ENCODE measurements around the gene SORCS1. TPM values are rescaled to one million over a fixed set of nuclear protein-coding genes. Genes with fewer than 3 reads are reported as not detected.

SORCS1 gene
- total and polyA plus RNA-seq, 2 of the 8 experiments (the other 6 are each of a cell fraction or from before 2014, with no cell fraction given) = 4.1 to 4.6 TPM

DNA sequence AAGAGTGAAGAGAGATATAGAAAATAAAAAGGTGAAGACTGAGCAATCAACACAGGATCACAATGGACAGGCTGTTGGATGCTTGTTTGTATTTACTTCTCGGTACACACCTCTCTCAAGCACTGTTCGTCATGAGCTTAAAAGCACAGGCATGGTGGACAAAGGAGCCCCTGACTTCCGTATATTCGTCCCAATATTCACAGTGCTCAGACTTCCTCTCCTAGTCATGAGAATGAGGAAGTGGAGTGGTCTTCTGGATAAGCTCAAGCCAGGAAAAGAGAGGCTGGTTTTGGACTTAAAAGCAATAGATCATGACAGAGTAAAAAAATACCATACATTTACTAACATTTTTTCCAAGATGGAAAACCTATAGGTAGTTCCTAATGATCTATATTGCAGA lies 172.5 kb downstream of the SORCS1 start:
- FAIRE-seq (no peak), DNase-seq (ENCODE audit: low read depth in 1 of 2, low spot score in 2 of 2) (no peak)
- no peak overlapping the region for H3K4me2 ChIP-seq (ENCODE audit: insufficient read depth in 1 of 2, low read depth in 2 of 2, low read length in 2 of 2)
- H3K18ac ChIP-seq (ENCODE audit: extremely low read depth, low read length) = no peak overlapping the region
- H2BK120ac ChIP-seq (replicated peaks; ENCODE audit: low read depth, low read length) = no peak overlapping the region
- no peak overlapping the region for H2BK12ac ChIP-seq (ENCODE audit: low read depth, low read length)
- ChIA-PET CTCF (ENCODE audit: partially characterized antibody) (interaction anchor here (1.5 to 1.6 kb wide), 2 partner anchors 9 to 12 kb away, joined by 3 to 4 read pairs; no protein-coding TSS in a partner anchor), POLR2A (ENCODE audit: partially characterized antibody) (no interaction called here)
- H2AFZ ChIP-seq (ENCODE audit: low read length) = no peak overlapping the region
- H3K4me3 ChIP-seq (ENCODE audit: extremely low read depth in 1 of 4, insufficient read depth in 2 of 4, low read depth in 3 of 4, low read length in 4 of 4) = no peak overlapping the region
- no peaks in the 10 kb centered on the region for H3K79me1 ChIP-seq (ENCODE audit: low read depth, low read length)
- H2BK20ac ChIP-seq (ENCODE audit: low read length) = peak overlapping the region; percentile 43; the same call in 1 of the 2 replicates
- H3K23me2 ChIP-seq (ENCODE audit: low read depth, low read length) = no peaks in the 10 kb centered on the region
- no peak overlapping the region for H2AK5ac ChIP-seq (ENCODE audit: low read depth, low read length)
- H3K27ac ChIP-seq (ENCODE audit: low read depth, low read length) = no peak overlapping the region
- H4K8ac ChIP-seq (ENCODE audit: extremely low read depth, insufficient read depth, low read length) = no peak overlapping the region
- no peaks in the 10 kb centered on the region for H3K36me3 ChIP-seq (ENCODE audit: control insufficient read depth in 2 of 4, insufficient read depth in 4 of 4, low read length in 3 of 4)
- H4K91ac ChIP-seq (replicated peaks; ENCODE audit: insufficient read length, low read length) = no peak overlapping the region
- H4K20me1 ChIP-seq (replicated peaks in 1 of 2; ENCODE audit: control insufficient read depth in 1 of 2, insufficient read depth in 2 of 2, low read length in 2 of 2) = no peaks in the 10 kb centered on the region
- H3K9me3 ChIP-seq (ENCODE audit: insufficient read depth in 2 of 2, low read depth in 1 of 2, low read length in 1 of 2) = no peaks in the 10 kb centered on the region
- H4K5ac ChIP-seq (ENCODE audit: insufficient read length, low read depth, low read length) = no peak overlapping the region
- no peak overlapping the region for H2BK15ac ChIP-seq (ENCODE audit: low read length)
- H3K23ac ChIP-seq (ENCODE audit: insufficient read length) = no peak overlapping the region
- 95% methylated on average over 4 of the region's 4 CpGs; no CpG with 5 or more reads in 1 of the 2 experiments for WGBS, 2 experiments (ENCODE audit: extremely low coverage in 1 of 2, insufficient coverage in 1 of 2, insufficient read length in 1 of 2, insufficient replicate concordance in 2 of 2, low coverage in 1 of 2, low lambda C conversion rate in 2 of 2, missing lambda C conversion rate in 1 of 2)
- H3K14ac ChIP-seq (ENCODE audit: insufficient read length) = no peak overlapping the region
- no peak overlapping the region for H3K4ac ChIP-seq (replicated peaks; ENCODE audit: insufficient read length, low read depth, low read length)
- H3K4me1 ChIP-seq (replicated peaks in 1 of 4; ENCODE audit: control insufficient read depth in 3 of 4, insufficient read depth in 4 of 4, low read length in 3 of 4) = no peaks in the 10 kb centered on the region
- H3K9ac ChIP-seq (replicated peaks in 1 of 4; ENCODE audit: extremely low read depth in 1 of 4, low read depth in 3 of 4, low read length in 3 of 4) = no peak overlapping the region
- H3K56ac ChIP-seq (replicated peaks; ENCODE audit: insufficient read length, low read depth, low read length) = no peak overlapping the region
- H2BK5ac ChIP-seq (ENCODE audit: low read depth, low read length) = no peak overlapping the region
- H3K27me3 ChIP-seq (replicated peaks in 1 of 4; ENCODE audit: control insufficient read depth in 3 of 4, extremely low read depth in 1 of 4, insufficient read depth in 3 of 4, low read length in 3 of 4) = peaks cover 0 to 1% (median 0%) of the 10 kb centered on the region in 4 experiments; a peak in 1 of 7 replicates
- H3K79me2 ChIP-seq (ENCODE audit: control insufficient read depth in 1 of 2, insufficient read depth in 2 of 2, low read length in 2 of 2) = no peaks in the 10 kb centered on the region
- TF ChIP-seq ZNF274 (IDR thresholded peaks at IDR 0.05; ENCODE audit: borderline replicate concordance, extremely low read depth, low read length) = no peak
- no peak for TF ChIP-seq CHD1 (IDR thresholded peaks at IDR 0.05; ENCODE audit: low read depth, low read length)
- no peak for TF ChIP-seq BCL11A (IDR thresholded peaks at IDR 0.05; ENCODE audit: low read depth in 2 of 2, low read length in 2 of 2)
- TF ChIP-seq CBX8 (IDR thresholded peaks at IDR 0.05; ENCODE audit: borderline replicate concordance, low read depth, low read length) = no peak
- no peak for TF ChIP-seq TBP (IDR thresholded peaks at IDR 0.05; ENCODE audit: low read depth, low read length)
- TF ChIP-seq, protein P1, sequence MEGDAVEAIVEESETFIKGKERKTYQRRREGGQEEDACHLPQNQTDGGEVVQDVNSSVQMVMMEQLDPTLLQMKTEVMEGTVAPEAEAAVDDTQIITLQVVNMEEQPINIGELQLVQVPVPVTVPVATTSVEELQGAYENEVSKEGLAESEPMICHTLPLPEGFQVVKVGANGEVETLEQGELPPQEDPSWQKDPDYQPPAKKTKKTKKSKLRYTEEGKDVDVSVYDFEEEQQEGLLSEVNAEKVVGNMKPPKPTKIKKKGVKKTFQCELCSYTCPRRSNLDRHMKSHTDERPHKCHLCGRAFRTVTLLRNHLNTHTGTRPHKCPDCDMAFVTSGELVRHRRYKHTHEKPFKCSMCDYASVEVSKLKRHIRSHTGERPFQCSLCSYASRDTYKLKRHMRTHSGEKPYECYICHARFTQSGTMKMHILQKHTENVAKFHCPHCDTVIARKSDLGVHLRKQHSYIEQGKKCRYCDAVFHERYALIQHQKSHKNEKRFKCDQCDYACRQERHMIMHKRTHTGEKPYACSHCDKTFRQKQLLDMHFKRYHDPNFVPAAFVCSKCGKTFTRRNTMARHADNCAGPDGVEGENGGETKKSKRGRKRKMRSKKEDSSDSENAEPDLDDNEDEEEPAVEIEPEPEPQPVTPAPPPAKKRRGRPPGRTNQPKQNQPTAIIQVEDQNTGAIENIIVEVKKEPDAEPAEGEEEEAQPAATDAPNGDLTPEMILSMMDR (IDR thresholded peaks at IDR 0.05; ENCODE audit: control extremely low read depth in 1 of 3, insufficient read depth in 1 of 3, low read depth in 1 of 3, low read length in 3 of 3) = no peak
- TF ChIP-seq, protein P2, sequence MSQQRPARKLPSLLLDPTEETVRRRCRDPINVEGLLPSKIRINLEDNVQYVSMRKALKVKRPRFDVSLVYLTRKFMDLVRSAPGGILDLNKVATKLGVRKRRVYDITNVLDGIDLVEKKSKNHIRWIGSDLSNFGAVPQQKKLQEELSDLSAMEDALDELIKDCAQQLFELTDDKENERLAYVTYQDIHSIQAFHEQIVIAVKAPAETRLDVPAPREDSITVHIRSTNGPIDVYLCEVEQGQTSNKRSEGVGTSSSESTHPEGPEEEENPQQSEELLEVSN (IDR thresholded peaks at IDR 0.05) = no peak
- no peak for TF ChIP-seq SP2 (IDR thresholded peaks at IDR 0.05; ENCODE audit: low read length)
- TF ChIP-seq KDM4A (IDR thresholded peaks at IDR 0.05; ENCODE audit: low read depth, low read length, severe bottlenecking) = no peak
- TF ChIP-seq TCF12 (IDR thresholded peaks at IDR 0.05; ENCODE audit: low read depth, low read length) = no peak
- TF ChIP-seq, protein P3, sequence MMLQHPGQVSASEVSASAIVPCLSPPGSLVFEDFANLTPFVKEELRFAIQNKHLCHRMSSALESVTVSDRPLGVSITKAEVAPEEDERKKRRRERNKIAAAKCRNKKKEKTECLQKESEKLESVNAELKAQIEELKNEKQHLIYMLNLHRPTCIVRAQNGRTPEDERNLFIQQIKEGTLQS (IDR thresholded peaks at IDR 0.05; ENCODE audit: insufficient read depth, low read depth, low read length) = no peak
